ENCODE data around the gene TMEM248.
"Not testable (repeated sequence)": the region's sequence is repeated elsewhere in the genome, so short reads cannot be mapped to it uniquely, and the experiment has no call there.

Gene TMEM248

GRCh38 chr7:66952343-66953043 is 31.5 kb downstream of the TMEM248 start:
- FAIRE-seq, result no peak

GRCh38 chr7:66953044-66953427 is 32.0 kb downstream of the TMEM248 start:
- no peak for FAIRE-seq

- no peak for FAIRE-seq
Observed at GRCh38 chr7:66957595-66958290, 36.7 kb downstream of the TMEM248 start.

- no peak for FAIRE-seq
Observed at GRCh38 chr7:66958538-66959350, 37.7 kb downstream of the TMEM248 start.

- FAIRE-seq, result no peak
Observed at GRCh38 chr7:66960192-66960591, 39.2 kb downstream of the TMEM248 start.

- no peak for FAIRE-seq
Observed at GRCh38 chr7:66961096-66961495, 40.1 kb downstream of the TMEM248 start.

GRCh38 chr7:66964411-66964810 is 43.4 kb downstream of the TMEM248 start:
- FAIRE-seq, result no peak

- no peak for FAIRE-seq
Observed at GRCh38 chr7:66967029-66967428, 46.0 kb downstream of the TMEM248 start.

GRCh38 chr7:66969001-66969400 is 48.0 kb downstream of the TMEM248 start:
- FAIRE-seq, result not testable (repeated sequence)

- no peak for FAIRE-seq
Observed at GRCh38 chr7:66970310-66970709, 49.3 kb downstream of the TMEM248 start.

GRCh38 chr7:66974986-66975590 is 54.1 kb downstream of the TMEM248 start:
- no peak for FAIRE-seq

- not testable (repeated sequence) for FAIRE-seq
Observed at GRCh38 chr7:66978312-66978711, 57.3 kb downstream of the TMEM248 start.

- FAIRE-seq, result not testable (repeated sequence)
Observed at GRCh38 chr7:66979013-66979412, 58.0 kb downstream of the TMEM248 start.

- FAIRE-seq, result not testable (repeated sequence)
Observed at GRCh38 chr7:66980336-66980735, 59.3 kb downstream of the TMEM248 start.

- not testable (repeated sequence) for FAIRE-seq
Observed at GRCh38 chr7:66989552-66989951, 68.5 kb downstream of the TMEM248 start.

- FAIRE-seq, result not testable (repeated sequence)
Observed at GRCh38 chr7:66994051-66994450, 73.0 kb downstream of the TMEM248 start.

- FAIRE-seq, result not testable (repeated sequence)
Observed at GRCh38 chr7:66994691-66995049, 73.6 kb downstream of the TMEM248 start.

- FAIRE-seq, result peak; percentile 98
Observed at GRCh38 chr7:66995050-66995776, 74.2 kb downstream of the TMEM248 start, which contains the start of gene SBDS. Gene SBDS, minus strand, starts transcription at chr7:66995586. Its CDS starts 169 bp downstream, at chr7:66995417.

GRCh38 chr7:66996444-66997191 is 75.6 kb downstream of the TMEM248 start, which contains the start of gene TYW1:
Gene TYW1, plus strand, starts transcription at chr7:66996833. Its CDS starts 146 bp downstream, at chr7:66996979.
- peak; percentile 99 for FAIRE-seq

GRCh38 chr7:67000601-67001258 is 79.7 kb downstream of the TMEM248 start:
- FAIRE-seq, result peak; percentile 87

- FAIRE-seq, result not testable (repeated sequence)
Observed at GRCh38 chr7:67004145-67004544, 83.1 kb downstream of the TMEM248 start.

Measured in endometrium (tissue), 2 donors.